HEK293 (cell line): ENCODE measurements around the gene PIP4K2C.

Source experiments
- CTCF ChIA-PET: fragments of 350-600 bp; formaldehyde crosslinking; extraction: SDS; loops from one replicate; lab custom pipeline; 2021; ENCODE audit warnings: antibody characterized with exemption; lab: Yijun Ruan, JAX
- POLR2A ChIA-PET: fragments of 300-600 bp; formaldehyde crosslinking; extraction: SDS; loops from one replicate; lab custom pipeline; 2020; ENCODE audit warnings: antibody characterized with exemption, inconsistent platforms; lab: Yijun Ruan, JAX
- H3K27ac ChIP-seq: fragments of 200-500 bp; sonication (Bioruptor generic); 2 replicates; pipeline ENCODE4 v1.5.1; 2014; ENCODE audit warnings: low read depth, low read length, control low read depth, inconsistent platforms; ENCODE audit errors: extremely low read depth
- H3K36me3 ChIP-seq, 2 experiments: fragments of 200-500 bp in 1 of 2; sonication (Bioruptor generic) in 1 of 2; 1 replicate in 1 of 2; 2 replicates in 1 of 2; pipeline ENCODE4 v1.5.1; 2014 to 2017; ENCODE audit warnings: inconsistent platforms in 2 of 2, low read length in 2 of 2; ENCODE audit not compliant: control insufficient read depth in 2 of 2, insufficient read depth in 1 of 2
- H3K4me1 ChIP-seq: fragments of 200-500 bp; sonication (Bioruptor generic); 2 replicates; pipeline ENCODE4 v1.5.1; 2014; ENCODE audit warnings: mild to moderate bottlenecking, low read length, inconsistent platforms; ENCODE audit not compliant: control insufficient read depth, insufficient read depth
- H3K4me3 ChIP-seq: 2 replicates; pipeline ENCODE4 v1.5.1; 2011; ENCODE audit warnings: low read depth, mild to moderate bottlenecking, control low read depth, low read length, moderate library complexity
- H3K9me3 ChIP-seq: fragments of 200-500 bp; sonication (Bioruptor generic); 2 replicates; pipeline ENCODE4 v1.5.1; 2014; ENCODE audit warnings: low read depth, low read length, inconsistent platforms; ENCODE audit not compliant: control insufficient read depth, insufficient read depth
- ELK4 ChIP-seq: IDR thresholded peaks from 2 replicates; pipeline ENCODE4 v1.6.1; 2011; ENCODE audit warnings: mild to moderate bottlenecking, low read depth, low read length, borderline replicate concordance
- PRDM10 ChIP-seq: fragments of 450-650 bp; formaldehyde crosslinking; IDR thresholded peaks from 2 replicates; pipeline ENCODE4 v1.5.1; 2016; ENCODE audit warnings: missing biosample characterization, missing genetic modification characterization
- SCRT1 ChIP-seq: fragments of 450-650 bp; formaldehyde crosslinking; IDR thresholded peaks from 2 replicates; pipeline ENCODE4 v1.5.1; 2016; ENCODE audit warnings: missing biosample characterization, missing genetic modification characterization, borderline replicate concordance
- SCRT2 ChIP-seq: fragments of 450-650 bp; formaldehyde crosslinking; IDR thresholded peaks from 2 replicates; pipeline ENCODE4 v1.5.1; 2016; ENCODE audit warnings: missing biosample characterization, missing genetic modification characterization
- YY2 ChIP-seq: fragments of 450-650 bp; formaldehyde crosslinking; IDR thresholded peaks from 2 replicates; pipeline ENCODE4 v1.5.1; 2016; ENCODE audit warnings: missing biosample characterization, missing genetic modification characterization
- ZBTB11 ChIP-seq: fragments of 450-650 bp; formaldehyde crosslinking; conservative IDR thresholded peaks from 2 replicates; pipeline ENCODE4 v1.5.1; 2016; ENCODE audit warnings: low read depth, missing biosample characterization, missing genetic modification characterization
- ZNF18 ChIP-seq: fragments of 450-650 bp; formaldehyde crosslinking; IDR thresholded peaks from 2 replicates; pipeline ENCODE4 v1.5.1; 2016; ENCODE audit warnings: missing biosample characterization, missing genetic modification characterization
- ZNF184 ChIP-seq: fragments of 450-650 bp; IDR thresholded peaks from 2 replicates; pipeline ENCODE4 v1.5.1; 2018; ENCODE audit warnings: missing biosample characterization, mild to moderate bottlenecking, missing genetic modification characterization
- ZNF211 ChIP-seq: fragments of 450-650 bp; formaldehyde crosslinking; IDR thresholded peaks from 2 replicates; pipeline ENCODE4 v1.5.1; 2016; ENCODE audit warnings: low read depth, missing biosample characterization, missing genetic modification characterization
- ZNF24 ChIP-seq: fragments of 450-650 bp; formaldehyde crosslinking; IDR thresholded peaks from 2 replicates; pipeline ENCODE4 v1.5.1; 2016; ENCODE audit warnings: missing biosample characterization, missing genetic modification characterization
- ZNF266 ChIP-seq: fragments of 450-650 bp; formaldehyde crosslinking; IDR thresholded peaks from 2 replicates; pipeline ENCODE4 v1.5.1; 2016; ENCODE audit warnings: missing biosample characterization, missing genetic modification characterization, low read depth
- ZNF302 ChIP-seq: fragments of 450-650 bp; formaldehyde crosslinking; IDR thresholded peaks from 2 replicates; pipeline ENCODE4 v1.5.1; 2016; ENCODE audit warnings: missing biosample characterization, missing genetic modification characterization, low read depth
- ZNF398 ChIP-seq: fragments of 450-650 bp; formaldehyde crosslinking; IDR thresholded peaks from 2 replicates; pipeline ENCODE4 v1.5.1; 2017; ENCODE audit warnings: missing biosample characterization, missing genetic modification characterization
- ZNF426 ChIP-seq: fragments of 450-650 bp; formaldehyde crosslinking; IDR thresholded peaks from 2 replicates; pipeline ENCODE4 v1.5.1; 2017; ENCODE audit warnings: missing biosample characterization, missing genetic modification characterization, mild to moderate bottlenecking, inconsistent platforms, moderate library complexity
- ZNF48 ChIP-seq: fragments of 450-650 bp; formaldehyde crosslinking; IDR thresholded peaks from 2 replicates; pipeline ENCODE4 v1.5.1; 2016; ENCODE audit warnings: missing biosample characterization, missing genetic modification characterization
- ZNF561 ChIP-seq: fragments of 450-650 bp; IDR thresholded peaks from 2 replicates; pipeline ENCODE4 v1.5.1; 2018; ENCODE audit warnings: missing biosample characterization, missing genetic modification characterization, borderline replicate concordance
- ZNF623 ChIP-seq: fragments of 450-650 bp; formaldehyde crosslinking; IDR thresholded peaks from 2 replicates; pipeline ENCODE4 v1.5.1; 2016; ENCODE audit warnings: missing biosample characterization, missing genetic modification characterization
- ZNF629 ChIP-seq: fragments of 450-650 bp; formaldehyde crosslinking; IDR thresholded peaks from 2 replicates; pipeline ENCODE4 v1.5.1; 2017; ENCODE audit warnings: missing biosample characterization, missing genetic modification characterization
- ZNF658 ChIP-seq: fragments of 450-650 bp; formaldehyde crosslinking; IDR thresholded peaks from 2 replicates; pipeline ENCODE4; 2016; ENCODE audit warnings: missing biosample characterization, missing genetic modification characterization
- ZNF701 ChIP-seq: fragments of 450-650 bp; formaldehyde crosslinking; IDR thresholded peaks from 2 replicates; pipeline ENCODE4 v1.5.1; 2016; ENCODE audit warnings: missing biosample characterization, missing genetic modification characterization
- ZNF704 ChIP-seq: fragments of 450-650 bp; formaldehyde crosslinking; IDR thresholded peaks from 2 replicates; pipeline ENCODE4 v1.5.1; 2016; ENCODE audit warnings: missing biosample characterization, missing genetic modification characterization
- ZNF76 ChIP-seq: fragments of 450-650 bp; formaldehyde crosslinking; IDR thresholded peaks from 2 replicates; pipeline ENCODE4; 2016; ENCODE audit warnings: low read depth, missing biosample characterization, missing genetic modification characterization, borderline replicate concordance

Gene PIP4K2C

GRCh38 chr12:57541717-57542116, 49.3 kb upstream of the PIP4K2C start:
- peaks cover 3% of the 10 kb centered on the region for H3K4me1 ChIP-seq
- TF ChIP-seq ZNF701 (tag by site-specific recombination), result no peak
- TF ChIP-seq ZNF18 (tag by site-specific recombination), result no peak
- TF ChIP-seq ZNF76 (tag by site-specific recombination), result no peak
- TF ChIP-seq ZNF658, result no peak
- no peak for TF ChIP-seq ELK4
- TF ChIP-seq ZNF704 (tag by site-specific recombination), result no peak
- no peak for TF ChIP-seq YY2 (tag by site-specific recombination)
- TF ChIP-seq ZBTB11 (tag by site-specific recombination), result no peak
- TF ChIP-seq SCRT1 (tag by site-specific recombination), result no peak
- no peak for TF ChIP-seq ZNF561 (tag by site-specific recombination)
- no peak for TF ChIP-seq ZNF623 (tag by site-specific recombination)
- no peak for TF ChIP-seq ZNF266 (tag by site-specific recombination)
- no peak for TF ChIP-seq ZNF629 (tag by site-specific recombination)
- TF ChIP-seq SCRT2 (tag by site-specific recombination), result no peak
- TF ChIP-seq ZNF24 (tag by site-specific recombination), result no peak
- TF ChIP-seq, all 188 proteins: peak for 0
- ChIA-PET POLR2A (interaction anchor here (1.3 kb wide), 1 partner anchor 9 kb away, joined by 3 read pairs; no protein-coding TSS in a partner anchor), CTCF (interaction anchor here (1.6 kb wide), 1 partner anchor 42 kb away, joined by 5 read pairs; no protein-coding TSS in a partner anchor)
- Histone ChIP-seq H3K27ac (no peak overlapping the region), H3K36me3 (peaks cover 4 to 79% of the 10 kb centered on the region in 2 experiments; a peak in 2 of 3 replicates), H3K4me3 (no peak overlapping the region), H3K9me3 (no peaks in the 10 kb centered on the region)

GRCh38 chr12:57543581-57543980, 47.4 kb upstream of the PIP4K2C start:
- H3K36me3 ChIP-seq, result peaks cover 4 to 67% of the 10 kb centered on the region in 2 experiments; a peak in 2 of 3 replicates
- ChIA-PET POLR2A (interaction anchor here (0.6 to 1.1 kb wide), 2 partner anchors 62 to 817 kb away, joined by 3 read pairs; partner anchors contain the start of gene DTX3), CTCF (no interaction called here)
- no peak overlapping the region for H3K27ac ChIP-seq
- no peak overlapping the region for H3K4me3 ChIP-seq
- no peaks in the 10 kb centered on the region for H3K9me3 ChIP-seq
- H3K4me1 ChIP-seq, result peaks cover 3% of the 10 kb centered on the region
- TF ChIP-seq ZNF426 (tag by site-specific recombination) (no peak), ZNF302 (tag by site-specific recombination) (no peak), ZNF398 (tag by site-specific recombination) (no peak), ZNF48 (tag by site-specific recombination) (no peak), PRDM10 (tag by site-specific recombination) (no peak), ZNF658 (no peak), ZNF211 (tag by site-specific recombination) (no peak), ZNF184 (tag by site-specific recombination) (no peak)
